T-helper 1 cell treated with Interleukin-12 subunit alpha and Interleukin-12 subunit beta and Interleukin-4 antibody, amounts not matched to agents 30 μg/mL and 1 μg/mL, for 36 hours (primary cell): ENCODE data around the gene SDHAF1.

Source experiments
- H3K27ac Mint-ChIP-seq: one replicate; pipeline ENCODE4 v1.8.0; 2021; ENCODE audit warnings: mild to moderate bottlenecking, mixed read lengths
- H3K27me3 Mint-ChIP-seq: one replicate; pipeline ENCODE4 v1.8.0; 2021; ENCODE audit warnings: low read depth, mixed read lengths
- H3K36me3 Mint-ChIP-seq: one replicate; pipeline ENCODE4 v1.8.0; 2021; ENCODE audit warnings: low read depth, mixed read lengths
- H3K4me1 Mint-ChIP-seq: one replicate; pipeline ENCODE4 v1.8.0; 2021; ENCODE audit warnings: low read depth, mixed read lengths
- H3K4me3 Mint-ChIP-seq: one replicate; pipeline ENCODE4 v1.8.0; 2021; ENCODE audit warnings: mild to moderate bottlenecking, moderate library complexity, mixed read lengths
- H3K9me3 Mint-ChIP-seq: one replicate; pipeline ENCODE4 v1.8.0; 2021; ENCODE audit warnings: mixed read lengths

Gene SDHAF1

DNA sequence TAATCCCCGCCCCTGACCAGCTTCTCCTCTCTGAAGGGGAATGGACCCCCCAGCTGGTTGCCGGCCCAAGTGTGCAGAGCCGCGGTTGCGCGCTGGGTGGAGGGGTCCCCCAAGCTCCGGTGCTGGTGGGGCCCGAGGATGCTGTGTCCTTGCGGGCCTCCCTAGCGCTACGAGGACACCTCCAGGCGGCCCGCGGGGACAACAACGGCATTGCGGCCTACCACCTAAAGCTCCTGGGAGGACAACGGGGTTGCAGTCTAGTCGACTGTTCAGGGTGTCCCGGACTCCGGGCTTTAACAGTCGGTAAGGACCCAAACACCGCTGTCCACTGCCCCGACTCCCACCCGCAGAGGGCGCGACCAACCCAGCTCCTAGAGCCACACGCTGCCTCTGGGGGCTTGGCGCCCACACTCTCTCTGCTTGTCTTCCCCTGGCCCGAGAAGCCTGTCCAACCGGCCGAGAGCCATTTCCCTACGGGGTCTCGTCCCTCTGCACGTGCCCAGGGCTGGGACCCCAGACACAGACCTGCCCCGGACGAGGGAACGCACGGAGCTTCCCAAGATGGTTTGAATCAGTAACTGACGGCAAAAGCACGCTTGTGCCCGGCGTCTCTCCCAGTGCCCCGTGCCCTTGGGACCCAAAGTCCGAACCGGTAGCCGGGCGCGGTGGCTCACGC, 927 bp upstream of the SDHAF1 start:
- peaks cover 15% of the 10 kb centered on the region for H3K4me1 Mint-ChIP-seq
- peak overlapping the region; percentile 57 for H3K27ac Mint-ChIP-seq
- H3K27me3 Mint-ChIP-seq: no peaks in the 10 kb centered on the region
- peak overlapping the region; percentile 65 for H3K4me3 Mint-ChIP-seq
- peaks cover 7% of the 10 kb centered on the region for H3K36me3 Mint-ChIP-seq
- H3K9me3 Mint-ChIP-seq: no peaks in the 10 kb centered on the region

DNA sequence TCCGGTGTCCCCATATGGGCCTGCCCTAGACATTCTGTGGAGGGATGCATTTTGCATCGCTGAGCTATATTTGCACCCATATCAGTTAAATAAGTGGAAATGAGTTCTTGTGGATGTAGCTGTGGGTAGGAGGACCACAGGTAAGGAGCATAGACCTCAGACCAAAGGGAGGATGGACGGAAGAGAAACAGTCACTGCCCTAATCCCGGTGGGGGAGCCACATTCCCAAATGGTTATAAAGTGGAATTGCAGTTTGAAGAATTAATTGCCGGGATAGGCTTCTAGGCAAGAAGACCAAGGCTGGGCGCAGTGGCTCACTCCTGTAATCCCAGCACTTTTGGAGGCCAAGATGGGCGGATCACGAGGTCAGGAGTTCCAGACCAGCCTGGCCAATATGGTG, 1.8 kb downstream of the SDHAF1 start:
- peaks cover 10% of the 10 kb centered on the region for H3K36me3 Mint-ChIP-seq
- H3K27me3 Mint-ChIP-seq: no peaks in the 10 kb centered on the region
- H3K9me3 Mint-ChIP-seq: no peaks in the 10 kb centered on the region
- peak overlapping the region; percentile 87 for H3K4me3 Mint-ChIP-seq
- H3K4me1 Mint-ChIP-seq: peaks cover 21% of the 10 kb centered on the region
- no peak overlapping the region for H3K27ac Mint-ChIP-seq

DNA sequence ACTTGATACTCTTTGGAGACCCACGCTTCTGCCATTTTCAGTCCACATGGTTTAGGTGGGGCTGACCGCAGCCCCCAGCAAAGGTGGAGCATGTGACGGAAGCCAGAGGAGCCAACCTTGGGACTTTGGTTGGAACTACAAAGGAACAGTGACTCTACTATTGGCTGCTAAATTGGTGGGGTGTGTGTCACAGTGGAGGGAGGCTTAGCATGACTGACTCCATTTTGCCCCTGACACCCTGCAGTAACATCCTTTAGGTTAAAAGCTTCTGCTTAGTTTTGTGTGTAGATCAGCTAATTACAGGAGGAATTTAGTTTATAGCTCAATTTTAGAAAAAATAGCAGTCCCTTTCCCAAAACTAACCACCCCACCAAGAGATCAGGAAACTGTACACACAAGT, 6.6 kb downstream of the SDHAF1 start:
- H3K4me3 Mint-ChIP-seq: no peak overlapping the region

DNA sequence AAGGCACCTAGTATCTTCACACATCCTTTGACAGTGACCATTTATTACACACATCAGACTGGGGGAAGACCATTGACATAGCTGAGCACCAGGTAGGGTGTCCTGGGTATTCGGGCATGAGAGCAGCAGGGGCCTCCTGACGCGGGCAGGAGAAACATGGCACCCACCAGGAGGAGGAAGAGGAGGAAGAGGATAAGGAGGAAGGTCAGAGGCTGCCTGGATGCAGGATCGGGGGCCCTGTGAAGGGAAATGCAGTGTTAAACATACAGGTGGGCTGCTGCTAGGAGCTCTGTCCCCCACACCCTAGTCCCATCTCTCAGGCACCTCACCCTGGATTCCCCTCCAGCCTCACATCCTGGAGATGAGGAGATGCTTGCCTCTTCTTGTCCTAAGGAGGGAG, 8.3 kb downstream of the SDHAF1 start:
- H3K36me3 Mint-ChIP-seq: peaks cover 5% of the 10 kb centered on the region
- peaks cover 6% of the 10 kb centered on the region for H3K4me1 Mint-ChIP-seq
- H3K27me3 Mint-ChIP-seq: no peaks in the 10 kb centered on the region
- H3K9me3 Mint-ChIP-seq: no peaks in the 10 kb centered on the region
- no peak overlapping the region for H3K4me3 Mint-ChIP-seq
- H3K27ac Mint-ChIP-seq: no peak overlapping the region

More for the DNA sequence above, 6.6 kb downstream of the SDHAF1 start:
- Mint-ChIP-seq H3K36me3 (peaks cover 10% of the 10 kb centered on the region), H3K9me3 (no peaks in the 10 kb centered on the region), H3K27ac (no peak overlapping the region), H3K27me3 (no peaks in the 10 kb centered on the region), H3K4me1 (peaks cover 13% of the 10 kb centered on the region)

DNA sequence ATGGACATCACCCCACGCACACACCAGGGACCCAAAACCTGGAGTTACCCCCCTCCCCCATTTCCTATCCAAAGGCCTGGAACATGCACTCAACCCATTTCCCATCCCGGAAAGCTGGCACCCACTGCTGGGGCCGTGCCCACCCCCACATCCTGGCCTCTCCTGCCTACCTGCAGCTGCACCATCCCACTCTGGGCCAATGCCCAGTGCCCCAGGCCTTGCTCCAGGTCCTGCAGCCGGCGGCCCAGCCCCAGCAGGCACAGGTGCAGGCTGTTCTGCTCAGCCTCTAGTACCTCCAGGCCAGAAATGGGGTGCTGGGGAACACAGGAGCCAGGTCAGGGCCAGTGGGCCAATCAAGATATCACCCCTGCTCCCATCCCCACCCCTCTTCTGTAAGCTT, 12.0 kb downstream of the SDHAF1 start:
- H3K4me1 Mint-ChIP-seq: peaks cover 14% of the 10 kb centered on the region

DNA sequence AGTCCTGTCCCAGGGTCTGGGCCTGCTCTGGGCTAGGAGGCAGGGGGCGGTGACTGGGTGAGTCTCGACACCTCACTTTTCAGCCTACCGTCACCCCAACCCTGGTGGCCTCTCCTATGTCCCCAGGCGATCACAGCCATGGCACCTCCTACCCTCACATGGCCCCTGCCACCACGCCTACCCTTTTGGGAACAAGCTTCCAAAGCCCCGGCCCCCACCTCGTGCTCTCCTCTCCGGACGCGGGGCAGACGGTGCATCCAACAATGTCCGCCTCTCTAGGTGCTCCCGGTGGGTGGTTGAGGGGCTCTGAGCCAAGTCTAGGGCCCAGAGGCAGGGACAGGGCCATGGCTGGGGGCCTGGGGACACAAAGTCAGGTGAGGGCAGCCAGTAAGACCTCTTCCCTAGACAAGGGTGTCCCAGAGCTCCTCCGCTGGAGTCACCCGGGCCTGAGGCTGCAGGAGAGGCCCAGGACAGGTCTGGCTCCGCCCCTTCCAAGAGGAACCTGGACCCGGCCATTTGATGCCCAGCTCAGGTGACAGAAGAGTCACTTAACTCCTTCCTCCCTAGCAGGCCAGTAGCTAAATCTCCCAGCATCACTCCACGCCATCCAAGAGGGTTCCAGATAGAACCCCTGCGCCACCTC, 13.5 kb downstream of the SDHAF1 start, which contains the start of gene SYNE4:
TSS of gene SYNE4 (minus strand) at position 478 of the 643 bp plus-strand sequence. CDS start at position 346, 132 bp downstream.
- H3K9me3 Mint-ChIP-seq: no peaks in the 10 kb centered on the region
- peaks cover 24% of the 10 kb centered on the region for H3K4me1 Mint-ChIP-seq
- peaks cover 12% of the 10 kb centered on the region for H3K36me3 Mint-ChIP-seq
- no peaks in the 10 kb centered on the region for H3K27me3 Mint-ChIP-seq
- H3K27ac Mint-ChIP-seq: peak within 1 kb of the TSS; percentile 41
- H3K4me3 Mint-ChIP-seq: peak within 1 kb of the TSS; percentile 73

More for the DNA sequence above, 12.0 kb downstream of the SDHAF1 start:
- Mint-ChIP-seq H3K27ac (no peak overlapping the region), H3K36me3 (peaks cover 10% of the 10 kb centered on the region), H3K27me3 (no peaks in the 10 kb centered on the region), H3K9me3 (no peaks in the 10 kb centered on the region), H3K4me3 (no peak overlapping the region)

DNA sequence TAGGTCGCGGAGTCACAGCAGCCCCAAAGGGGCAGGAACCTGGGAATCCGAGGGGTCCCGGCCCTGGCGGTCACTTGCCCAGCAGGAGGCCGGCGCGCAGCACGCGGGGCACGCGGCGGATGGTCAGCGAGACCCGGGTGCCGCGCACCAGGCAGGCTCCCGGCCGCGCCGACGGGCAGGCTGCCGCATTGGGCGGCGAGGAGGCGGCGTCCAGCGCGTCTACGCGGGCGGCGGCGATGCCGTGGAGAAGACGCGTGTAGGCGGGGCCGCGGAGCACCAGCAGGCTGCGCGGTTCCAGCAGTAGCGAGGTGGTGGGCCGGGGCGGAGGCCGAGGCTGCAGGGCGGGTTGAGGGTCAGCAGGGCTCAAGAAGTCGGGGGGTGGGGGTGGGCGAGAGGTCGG, 14.2 kb downstream of the SDHAF1 start:
- H3K27ac Mint-ChIP-seq: no peak overlapping the region
- H3K4me1 Mint-ChIP-seq: peaks cover 27% of the 10 kb centered on the region

DNA sequence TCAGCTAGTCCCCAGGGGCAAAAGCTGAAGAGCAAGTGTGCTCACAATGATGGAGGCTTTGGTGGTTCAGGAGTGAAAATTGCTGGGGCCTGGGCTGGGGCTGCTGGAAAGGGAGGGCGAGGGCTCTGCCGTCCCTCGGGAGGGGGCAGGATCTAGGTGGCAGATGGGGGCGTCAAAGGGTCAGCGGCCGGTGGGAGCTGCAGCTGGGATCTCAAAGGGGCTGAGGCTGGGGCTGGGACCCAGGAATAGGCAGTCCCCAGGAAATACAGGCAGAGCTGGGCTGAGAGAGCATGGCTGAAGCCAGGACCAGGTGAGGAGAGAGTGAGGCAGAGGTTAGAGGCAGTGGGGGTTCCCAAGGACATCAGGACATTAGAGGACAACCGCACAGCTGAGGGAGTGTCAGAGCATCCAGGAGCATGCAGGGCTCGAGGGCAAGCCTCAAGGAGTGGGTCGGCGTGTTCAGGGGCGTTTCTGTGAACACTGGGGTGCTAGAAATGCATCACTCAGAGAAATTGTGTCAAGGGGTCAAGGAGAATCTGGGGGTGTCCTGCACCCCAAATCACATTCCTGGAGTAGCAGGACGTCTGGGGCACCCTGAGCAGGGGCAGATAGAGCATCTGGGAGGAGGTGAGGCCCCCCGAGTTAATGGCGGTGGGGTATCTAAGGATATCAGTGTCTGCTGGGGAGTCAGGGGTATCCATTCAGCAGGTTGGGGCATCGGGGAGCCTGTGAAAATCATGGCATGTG, 14.8 kb downstream of the SDHAF1 start:
- peak overlapping the region; percentile 73 for H3K4me3 Mint-ChIP-seq
- H3K9me3 Mint-ChIP-seq: no peaks in the 10 kb centered on the region
- H3K4me1 Mint-ChIP-seq: peaks cover 33% of the 10 kb centered on the region
- peaks cover 14% of the 10 kb centered on the region for H3K36me3 Mint-ChIP-seq
- peak overlapping the region; percentile 41 for H3K27ac Mint-ChIP-seq
- H3K27me3 Mint-ChIP-seq: no peaks in the 10 kb centered on the region

More for the DNA sequence above, 14.2 kb downstream of the SDHAF1 start:
- H3K9me3 Mint-ChIP-seq: no peaks in the 10 kb centered on the region
- no peaks in the 10 kb centered on the region for H3K27me3 Mint-ChIP-seq
- peaks cover 14% of the 10 kb centered on the region for H3K36me3 Mint-ChIP-seq
- H3K4me3 Mint-ChIP-seq: peak overlapping the region; percentile 73

DNA sequence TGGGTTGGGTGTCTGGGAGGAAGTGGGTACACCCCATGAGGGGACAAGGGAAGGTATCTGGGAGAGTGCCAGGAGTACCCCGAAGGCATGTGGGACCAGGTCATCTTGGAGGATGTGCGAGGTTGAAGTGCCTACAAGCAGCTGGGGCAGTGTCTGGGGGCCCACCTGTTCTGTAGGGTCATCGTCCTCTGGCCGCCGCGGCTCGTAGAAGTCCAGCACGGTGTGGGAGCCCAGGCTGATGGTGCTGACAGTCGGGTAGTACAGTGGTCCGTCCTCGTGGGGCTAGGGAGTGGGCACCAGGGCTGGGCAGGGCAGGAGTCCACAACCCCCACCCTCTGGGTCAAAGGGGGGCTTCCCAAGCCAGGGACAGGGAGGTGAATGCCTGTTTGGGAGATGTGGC, 15.4 kb downstream of the SDHAF1 start:
- Mint-ChIP-seq H3K4me3 (no peak overlapping the region), H3K27me3 (no peaks in the 10 kb centered on the region), H3K27ac (peak overlapping the region; percentile 13), H3K36me3 (peaks cover 14% of the 10 kb centered on the region), H3K4me1 (peaks cover 39% of the 10 kb centered on the region), H3K9me3 (no peaks in the 10 kb centered on the region)

DNA sequence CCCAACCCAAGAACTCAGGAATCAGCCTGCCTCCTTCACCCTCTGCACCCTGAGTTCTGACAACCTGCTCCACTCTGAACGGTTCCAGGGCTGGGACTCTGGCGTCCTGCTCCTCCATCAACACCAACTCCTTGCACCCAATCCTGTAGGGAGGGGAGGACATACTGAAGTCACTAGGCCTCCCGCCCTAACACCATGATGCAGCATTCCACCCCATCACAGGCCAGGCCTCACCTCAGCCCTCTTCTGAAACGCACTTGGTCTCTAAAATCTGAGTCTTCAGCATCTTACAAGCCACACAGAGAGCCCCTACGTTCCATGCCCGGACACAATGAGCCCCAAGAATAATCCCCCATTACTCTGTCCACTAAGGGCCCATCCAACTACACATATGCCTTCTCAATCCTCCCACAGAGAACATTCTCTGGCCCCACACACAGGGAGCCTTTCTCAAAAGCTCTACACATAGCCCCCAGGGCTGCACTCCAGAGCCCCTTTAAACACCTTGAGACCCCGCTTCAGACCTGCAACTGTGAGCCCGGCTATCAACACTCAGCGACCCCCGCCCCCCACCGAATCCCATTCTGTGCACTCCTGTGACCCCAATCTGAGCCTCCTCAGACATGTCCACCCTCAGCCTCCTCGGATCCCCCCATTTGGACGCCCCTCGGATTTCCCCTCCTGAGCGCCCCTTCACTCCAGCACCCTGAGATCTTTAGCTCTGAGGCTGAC, 18.5 kb downstream of the SDHAF1 start:
- Mint-ChIP-seq H3K27me3 (no peaks in the 10 kb centered on the region), H3K4me1 (peaks cover 43% of the 10 kb centered on the region), H3K36me3 (peaks cover 13% of the 10 kb centered on the region), H3K27ac (peak overlapping the region; percentile 98), H3K4me3 (peak overlapping the region; percentile 99), H3K9me3 (no peaks in the 10 kb centered on the region)

DNA sequence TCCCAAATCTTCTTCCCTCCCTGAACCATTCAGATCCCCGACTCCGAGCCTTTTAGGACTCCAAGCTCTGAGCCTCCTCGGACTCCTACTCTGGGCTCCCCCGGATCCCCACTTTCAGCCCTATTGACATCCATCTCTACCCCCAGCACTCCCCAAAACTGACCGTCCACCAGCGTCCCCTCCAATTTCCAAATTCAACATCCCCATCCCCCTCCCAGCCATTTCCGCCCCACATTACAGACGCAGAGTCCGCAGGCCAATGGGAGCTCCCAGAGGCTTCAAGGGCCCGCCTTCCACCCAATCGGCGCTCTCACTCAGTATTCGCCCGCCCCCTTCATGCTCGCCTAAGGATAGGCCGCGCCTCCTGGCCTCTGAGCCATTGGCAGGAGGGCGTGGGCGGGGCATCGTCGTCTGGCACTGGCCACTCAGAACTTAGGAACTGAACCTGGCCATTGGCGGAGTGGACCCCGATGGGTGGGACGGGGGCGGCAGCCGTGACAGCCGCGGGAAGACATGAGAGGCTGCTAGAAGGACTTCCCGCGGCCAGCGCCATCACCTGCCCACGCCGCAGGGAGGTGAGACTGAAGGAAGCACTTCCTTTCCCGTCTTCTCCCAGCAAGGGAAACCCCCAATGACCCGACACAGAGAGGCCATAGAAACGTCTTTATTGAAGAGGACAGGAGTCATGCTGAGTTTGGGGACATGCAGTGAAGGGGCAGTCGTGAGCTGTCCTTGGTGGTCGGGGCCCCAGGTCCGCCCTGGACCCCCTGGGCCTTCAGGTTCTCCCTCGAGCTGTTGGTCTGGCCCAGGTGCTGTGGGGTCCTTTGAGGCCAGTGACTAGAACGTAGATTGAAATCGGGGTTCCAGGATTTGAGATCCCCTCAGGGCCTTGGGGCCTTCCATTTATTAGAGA, 19.3 kb downstream of the SDHAF1 start, which contains the start of gene ALKBH6:
TSS of gene ALKBH6 (minus strand) at position 202 of the 913 bp plus-strand sequence. CDS start 816 bp downstream, outside the sequence.
- Mint-ChIP-seq H3K4me3 (peak within 1 kb of the TSS; percentile 99), H3K9me3 (no peaks in the 10 kb centered on the region), H3K36me3 (peaks cover 13% of the 10 kb centered on the region), H3K27ac (peak within 1 kb of the TSS; percentile 98), H3K27me3 (no peaks in the 10 kb centered on the region), H3K4me1 (peaks cover 38% of the 10 kb centered on the region)

DNA sequence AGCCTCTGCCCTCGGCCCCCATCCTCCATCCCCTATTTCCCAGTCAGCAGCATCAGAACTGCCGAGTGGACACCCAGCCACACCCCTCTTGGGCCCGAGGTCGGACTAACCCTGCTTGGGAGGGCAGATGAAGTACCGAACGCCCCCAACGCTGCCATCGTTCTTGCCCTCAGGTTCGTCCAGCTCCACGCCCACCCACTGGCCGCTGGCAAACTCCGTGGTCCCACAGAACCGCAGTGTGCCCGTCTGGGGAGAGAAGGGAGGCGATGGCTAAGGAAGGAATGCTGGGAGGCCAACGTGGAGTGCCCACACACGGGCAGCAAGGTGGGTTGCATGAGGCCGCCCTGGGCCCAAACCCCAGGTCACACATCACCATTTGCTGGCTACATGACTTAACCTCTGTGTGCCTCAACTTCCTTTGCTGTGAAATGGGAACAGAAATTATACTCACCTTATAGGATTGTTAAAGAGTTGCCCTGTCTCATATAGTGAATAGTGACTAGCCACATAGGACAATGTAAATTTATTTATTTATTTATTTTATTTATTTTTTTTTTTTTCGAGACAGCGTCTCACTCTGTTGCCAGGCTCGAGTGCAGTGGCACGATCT, 24.2 kb downstream of the SDHAF1 start:
- H3K27me3 Mint-ChIP-seq: no peaks in the 10 kb centered on the region
- no peak overlapping the region for H3K27ac Mint-ChIP-seq
- H3K9me3 Mint-ChIP-seq: no peaks in the 10 kb centered on the region
- no peak overlapping the region for H3K4me3 Mint-ChIP-seq
- peaks cover 6% of the 10 kb centered on the region for H3K36me3 Mint-ChIP-seq
- peaks cover 17% of the 10 kb centered on the region for H3K4me1 Mint-ChIP-seq

DNA sequence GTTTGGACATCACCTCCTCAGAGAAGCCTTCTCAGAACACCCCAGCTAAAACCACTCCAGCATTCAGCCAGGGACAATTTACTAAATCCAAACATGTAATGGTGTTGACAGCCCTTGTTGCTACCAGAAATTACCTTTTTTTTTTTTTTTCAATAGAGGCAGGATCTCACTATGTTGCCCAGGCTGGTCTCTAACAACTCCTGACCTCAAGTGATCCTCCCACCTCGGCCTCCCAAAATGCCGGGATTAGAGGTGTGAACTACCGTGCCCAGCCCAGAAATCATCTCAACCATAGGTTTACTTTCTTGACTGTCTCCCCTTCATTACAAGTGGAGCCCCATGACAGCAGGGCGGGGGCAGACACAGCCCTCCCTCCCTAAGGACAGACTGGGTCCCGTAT, 28.4 kb downstream of the SDHAF1 start:
- no peak overlapping the region for H3K4me3 Mint-ChIP-seq
- no peaks in the 10 kb centered on the region for H3K9me3 Mint-ChIP-seq
- H3K27me3 Mint-ChIP-seq: no peaks in the 10 kb centered on the region
- no peaks in the 10 kb centered on the region for H3K4me1 Mint-ChIP-seq
- no peak overlapping the region for H3K27ac Mint-ChIP-seq
- peaks cover 6% of the 10 kb centered on the region for H3K36me3 Mint-ChIP-seq
